Glutamatergic neuron (in vitro differentiated cells): Measurements from ENCODE around the gene SPATA17. TPM values are rescaled to one million over a fixed set of nuclear protein-coding genes. Genes with fewer than 3 reads are reported as not detected.
"Not testable (repeated sequence)": the region's sequence is repeated elsewhere in the genome, so short reads cannot be mapped to it uniquely, and the experiment has no call there.

Experiments used
- DNase-seq: peaks from one replicate; pipeline ENCODE4 v3.0.0; 2022
- H3K27ac Mint-ChIP-seq: one replicate; pipeline ENCODE4 v1.8.0; 2020; ENCODE audit warnings: mild to moderate bottlenecking, mixed read lengths, inconsistent platforms; ENCODE audit not compliant: unreplicated experiment
- H3K27me3 Mint-ChIP-seq: one replicate; pipeline ENCODE4 v1.8.0; 2020; ENCODE audit warnings: mild to moderate bottlenecking, moderate library complexity, mixed read lengths, inconsistent platforms; ENCODE audit not compliant: unreplicated experiment
- H3K36me3 Mint-ChIP-seq: one replicate; pipeline ENCODE4 v1.8.0; 2020; ENCODE audit warnings: mild to moderate bottlenecking, mixed read lengths, inconsistent platforms; ENCODE audit not compliant: unreplicated experiment
- H3K4me1 Mint-ChIP-seq: one replicate; pipeline ENCODE4 v1.8.0; 2020; ENCODE audit warnings: mild to moderate bottlenecking, low read depth, mixed read lengths, inconsistent platforms; ENCODE audit not compliant: unreplicated experiment
- H3K4me3 Mint-ChIP-seq: one replicate; pipeline ENCODE4 v1.8.0; 2020; ENCODE audit warnings: mild to moderate bottlenecking, mixed read lengths, inconsistent platforms; ENCODE audit not compliant: unreplicated experiment
- H3K9me3 Mint-ChIP-seq: one replicate; pipeline ENCODE4 v1.8.0; 2020; ENCODE audit warnings: mild to moderate bottlenecking, moderate library complexity, mixed read lengths, inconsistent platforms; ENCODE audit not compliant: unreplicated experiment
- CTCF ChIP-seq: fragments of 200-600 bp; sonication (generic); IDR thresholded peaks from one replicate; pipeline ENCODE4 v1.5.0; 2021; ENCODE audit not compliant: partially characterized antibody, unreplicated experiment
- total RNA-seq: library from RNA; stranded (reverse); fragmentation: NEBNext Ultra II Directional; extraction: Animal tissue kit (Norgen Biotek cat#: 25700); gene quantifications from one replicate; pipeline ENCODE4 v1.2.1, GENCODE V29; 2021; ENCODE audit not compliant: unreplicated experiment

Gene SPATA17
- total RNA-seq, 1 donor from 2014 or later, result 0.78 TPM

DNA sequence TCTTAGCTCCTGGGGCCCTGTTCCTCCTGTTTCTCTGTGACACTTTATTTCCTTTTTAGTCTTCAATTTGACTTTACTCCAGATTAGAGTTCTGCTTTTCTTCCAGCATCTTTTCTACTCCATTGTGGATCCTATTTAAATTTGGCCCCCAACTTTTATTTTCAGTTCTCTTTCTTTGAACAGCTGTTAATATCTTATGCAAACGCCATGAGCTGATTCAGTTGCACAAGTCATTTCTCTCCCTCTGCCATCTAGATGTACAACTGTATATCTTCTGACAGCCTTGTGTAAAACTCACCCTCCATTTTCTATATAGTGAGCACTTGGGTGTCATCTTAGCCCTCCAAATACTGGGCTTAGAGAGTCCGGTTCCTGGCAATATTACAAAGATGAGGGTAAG lies 42.2 kb downstream of the SPATA17 start:
- TF ChIP-seq CTCF, result no peak

GRCh38 chr1:217674028-217674729 lies 43.0 kb downstream of the SPATA17 start:
- H3K27ac Mint-ChIP-seq, result no peak overlapping the region
- H3K4me1 Mint-ChIP-seq, result no peaks in the 10 kb centered on the region
- no peaks in the 10 kb centered on the region for H3K9me3 Mint-ChIP-seq
- DNase-seq, result peak; percentile 20
- H3K36me3 Mint-ChIP-seq, result no peaks in the 10 kb centered on the region
- TF ChIP-seq CTCF, result no peak
- H3K4me3 Mint-ChIP-seq, result no peak overlapping the region
- H3K27me3 Mint-ChIP-seq, result no peaks in the 10 kb centered on the region

More for the DNA sequence above, 42.2 kb downstream of the SPATA17 start:
- Mint-ChIP-seq H3K4me3 (no peak overlapping the region), H3K36me3 (no peaks in the 10 kb centered on the region), H3K4me1 (no peaks in the 10 kb centered on the region), H3K27me3 (no peaks in the 10 kb centered on the region), H3K27ac (no peak overlapping the region), H3K9me3 (no peaks in the 10 kb centered on the region)
- DNase-seq, result no peak

- Mint-ChIP-seq H3K36me3 (no peaks in the 10 kb centered on the region), H3K9me3 (no peaks in the 10 kb centered on the region), H3K4me1 (no peaks in the 10 kb centered on the region), H3K4me3 (no peak overlapping the region), H3K27ac (no peak overlapping the region), H3K27me3 (no peaks in the 10 kb centered on the region)
- TF ChIP-seq CTCF, result no peak
- no peak for DNase-seq
These were observed 50.7 kb downstream of the SPATA17 start for GRCh38 chr1:217681806-217682205.

DNA sequence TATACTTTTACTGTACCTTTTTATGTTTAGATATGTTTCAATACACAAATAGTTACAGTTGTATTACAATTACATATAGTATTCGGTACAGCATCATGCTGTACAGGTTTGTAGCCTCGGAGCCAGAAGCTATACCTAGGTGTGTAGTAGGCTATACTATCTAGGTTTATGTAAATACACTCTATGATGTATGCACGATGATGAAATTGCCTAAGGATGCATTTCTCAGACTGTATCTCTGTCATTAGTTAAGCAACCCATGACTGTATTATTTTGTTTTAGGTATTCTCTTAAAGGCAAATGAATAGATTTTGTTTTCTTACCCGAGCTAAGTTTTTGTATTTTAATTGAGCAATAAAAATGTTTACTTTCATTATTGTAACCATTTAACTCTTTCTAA lies 56.4 kb downstream of the SPATA17 start:
- Mint-ChIP-seq H3K9me3 (no peaks in the 10 kb centered on the region), H3K36me3 (no peaks in the 10 kb centered on the region), H3K27me3 (peaks cover 1% of the 10 kb centered on the region), H3K4me3 (no peak overlapping the region), H3K27ac (no peak overlapping the region), H3K4me1 (no peaks in the 10 kb centered on the region)
- DNase-seq, result no peak
- TF ChIP-seq CTCF, result no peak

- not testable (repeated sequence) for H3K4me3 Mint-ChIP-seq, H3K4me1 Mint-ChIP-seq, DNase-seq, H3K36me3 Mint-ChIP-seq, H3K27ac Mint-ChIP-seq, H3K9me3 Mint-ChIP-seq, H3K27me3 Mint-ChIP-seq
These were observed 65.0 kb downstream of the SPATA17 start for GRCh38 chr1:217696140-217696539.
